Measurements from ENCODE around the gene KRT75.

Gene KRT75

GRCh38 chr12:52428121-52428520, 6.0 kb downstream of the KRT75 start:
- TF ChIP-seq CTCF (IDR thresholded peaks at IDR 0.05; ENCODE audit: insufficient read depth, low read length, poor library complexity, severe bottlenecking) = peak; percentile 17
- Histone ChIP-seq H3K36me3 (ENCODE audit: control insufficient read depth, insufficient read depth, low read length) (no peaks in the 10 kb centered on the region), H3K27me3 (replicated peaks; ENCODE audit: control insufficient read depth, insufficient read depth, low read length) (peaks cover 2% of the 10 kb centered on the region; the same call in 1 of the 2 replicates), H3K4me3 (replicated peaks; ENCODE audit: low read depth, low read length) (no peak overlapping the region)
- no peak for DNase-seq (ENCODE audit: extremely low read depth, insufficient read length)

GRCh38 chr12:52427083-52427482, 7.1 kb downstream of the KRT75 start:
- H3K36me3 ChIP-seq (ENCODE audit: control insufficient read depth, insufficient read depth, low read length) = no peaks in the 10 kb centered on the region
- H3K27me3 ChIP-seq (replicated peaks; ENCODE audit: control insufficient read depth, insufficient read depth, low read length) = peaks cover 5% of the 10 kb centered on the region; the same call in 1 of the 2 replicates
- H3K4me3 ChIP-seq (replicated peaks; ENCODE audit: low read depth, low read length) = no peak overlapping the region
- DNase-seq (ENCODE audit: extremely low read depth, insufficient read length) = no peak
- no peak for TF ChIP-seq CTCF (IDR thresholded peaks at IDR 0.05; ENCODE audit: insufficient read depth, low read length, poor library complexity, severe bottlenecking)

GRCh38 chr12:52426034-52426433, 8.1 kb downstream of the KRT75 start:
- no peak for TF ChIP-seq CTCF (IDR thresholded peaks at IDR 0.05; ENCODE audit: insufficient read depth, low read length, poor library complexity, severe bottlenecking)
- Histone ChIP-seq H3K27me3 (replicated peaks; ENCODE audit: control insufficient read depth, insufficient read depth, low read length) (peaks cover 5% of the 10 kb centered on the region; the same call in 1 of the 2 replicates), H3K4me3 (replicated peaks; ENCODE audit: low read depth, low read length) (no peak overlapping the region), H3K36me3 (ENCODE audit: control insufficient read depth, insufficient read depth, low read length) (no peaks in the 10 kb centered on the region)
- DNase-seq (ENCODE audit: extremely low read depth, insufficient read length) = no peak

- TF ChIP-seq CTCF (IDR thresholded peaks at IDR 0.05; ENCODE audit: insufficient read depth, low read length, poor library complexity, severe bottlenecking) = no peak
- H3K27me3 ChIP-seq (replicated peaks; ENCODE audit: control insufficient read depth, insufficient read depth, low read length) = peaks cover 5% of the 10 kb centered on the region; the same call in 1 of the 2 replicates
- H3K36me3 ChIP-seq (ENCODE audit: control insufficient read depth, insufficient read depth, low read length) = no peaks in the 10 kb centered on the region
- DNase-seq (ENCODE audit: extremely low read depth, insufficient read length) = no peak
- H3K4me3 ChIP-seq (replicated peaks; ENCODE audit: low read depth, low read length) = no peak overlapping the region
Observed at GRCh38 chr12:52425466-52425865, 8.7 kb downstream of the KRT75 start.

- H3K27me3 ChIP-seq (replicated peaks; ENCODE audit: control insufficient read depth, insufficient read depth, low read length) = peaks cover 5% of the 10 kb centered on the region; the same call in 1 of the 2 replicates
- TF ChIP-seq CTCF (IDR thresholded peaks at IDR 0.05; ENCODE audit: insufficient read depth, low read length, poor library complexity, severe bottlenecking) = no peak
- DNase-seq (ENCODE audit: extremely low read depth, insufficient read length) = no peak
- no peaks in the 10 kb centered on the region for H3K36me3 ChIP-seq (ENCODE audit: control insufficient read depth, insufficient read depth, low read length)
- H3K4me3 ChIP-seq (replicated peaks; ENCODE audit: low read depth, low read length) = no peak overlapping the region
Observed at GRCh38 chr12:52423661-52424500, 10.3 kb downstream of the KRT75 start.
